Measurements from ENCODE around the gene GPN2. TPM values are rescaled to one million over a fixed set of nuclear protein-coding genes. Genes with fewer than 3 reads are reported as not detected.

GPN2 gene
- total RNA-seq, 1 experiment from 2014 or later: 30.6 TPM

DNA sequence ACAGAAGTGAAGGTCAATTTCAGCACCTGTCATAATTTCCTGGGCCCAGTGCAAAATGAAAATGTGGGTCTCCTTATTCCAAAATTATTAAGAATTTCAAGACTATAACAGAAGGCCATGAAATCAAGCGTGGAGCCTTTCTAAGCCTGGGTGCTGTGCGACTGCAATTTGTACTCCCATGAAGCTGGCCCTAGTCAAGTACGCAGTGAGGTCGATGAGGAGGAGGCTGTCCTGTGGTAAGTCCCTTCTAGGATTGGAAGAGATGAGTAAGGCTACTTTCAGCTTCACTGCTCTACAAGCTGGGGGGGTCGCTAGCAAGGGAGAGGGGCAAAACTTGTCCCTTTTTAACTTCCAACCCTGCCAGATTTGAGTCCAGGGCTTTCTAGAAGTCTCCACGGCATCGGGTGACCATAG, 31.1 kb upstream of the GPN2 start:
- Histone ChIP-seq H3K79me2 (ENCODE audit: low read depth) (peaks cover 33% of the 10 kb centered on the region), H3K9me3 (ENCODE audit: insufficient read depth, low read depth) (no peaks in the 10 kb centered on the region), H3K4me1 (replicated peaks; ENCODE audit: insufficient read depth) (peaks cover 12% of the 10 kb centered on the region), H3K27me3 (ENCODE audit: insufficient read depth, low read depth) (no peaks in the 10 kb centered on the region), H3K27ac (no peak overlapping the region), H3K9me2 (ENCODE audit: insufficient read depth) (no peaks in the 10 kb centered on the region), H2AFZ (peak overlapping the region; percentile 77; the same call in 1 of the 2 replicates), H3K4me2 (peak overlapping the region; percentile 82), H3K36me3 (ENCODE audit: low read depth) (peaks cover 14% of the 10 kb centered on the region; the same call in 1 of the 2 replicates), H4K20me1 (ENCODE audit: insufficient read depth) (peaks cover 18% of the 10 kb centered on the region), H3K4me3 (peak overlapping the region; percentile 73), H3F3A (ENCODE audit: insufficient read depth, low read depth) (no peaks in the 10 kb centered on the region)
- ChIA-PET CTCF (no interaction called here), POLR2A (ENCODE audit: unreplicated experiment) (interaction anchor here (0.6 to 0.7 kb wide), 3 partner anchors 18 to 688 kb away, joined by 4 to 6 read pairs (median 5); no protein-coding TSS in a partner anchor)
- DNase-seq: no peak
- BruUV-seq (replicated peaks): TSS peak; percentile 23
- intact Hi-C loops (cut with micrococcal nuclease; ENCODE audit: unreplicated experiment): loop anchor here (2.0 kb wide), 2 partner anchors 20 to 30 kb away; partner anchors contain the start of genes GPATCH3 and GPN2
- TF ChIP-seq, protein P1, sequence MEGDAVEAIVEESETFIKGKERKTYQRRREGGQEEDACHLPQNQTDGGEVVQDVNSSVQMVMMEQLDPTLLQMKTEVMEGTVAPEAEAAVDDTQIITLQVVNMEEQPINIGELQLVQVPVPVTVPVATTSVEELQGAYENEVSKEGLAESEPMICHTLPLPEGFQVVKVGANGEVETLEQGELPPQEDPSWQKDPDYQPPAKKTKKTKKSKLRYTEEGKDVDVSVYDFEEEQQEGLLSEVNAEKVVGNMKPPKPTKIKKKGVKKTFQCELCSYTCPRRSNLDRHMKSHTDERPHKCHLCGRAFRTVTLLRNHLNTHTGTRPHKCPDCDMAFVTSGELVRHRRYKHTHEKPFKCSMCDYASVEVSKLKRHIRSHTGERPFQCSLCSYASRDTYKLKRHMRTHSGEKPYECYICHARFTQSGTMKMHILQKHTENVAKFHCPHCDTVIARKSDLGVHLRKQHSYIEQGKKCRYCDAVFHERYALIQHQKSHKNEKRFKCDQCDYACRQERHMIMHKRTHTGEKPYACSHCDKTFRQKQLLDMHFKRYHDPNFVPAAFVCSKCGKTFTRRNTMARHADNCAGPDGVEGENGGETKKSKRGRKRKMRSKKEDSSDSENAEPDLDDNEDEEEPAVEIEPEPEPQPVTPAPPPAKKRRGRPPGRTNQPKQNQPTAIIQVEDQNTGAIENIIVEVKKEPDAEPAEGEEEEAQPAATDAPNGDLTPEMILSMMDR (conservative IDR thresholded peaks at IDR 0.05): no peak
- no peak for TF ChIP-seq EZH2 (IDR thresholded peaks at IDR 0.05; ENCODE audit: low read depth)

DNA sequence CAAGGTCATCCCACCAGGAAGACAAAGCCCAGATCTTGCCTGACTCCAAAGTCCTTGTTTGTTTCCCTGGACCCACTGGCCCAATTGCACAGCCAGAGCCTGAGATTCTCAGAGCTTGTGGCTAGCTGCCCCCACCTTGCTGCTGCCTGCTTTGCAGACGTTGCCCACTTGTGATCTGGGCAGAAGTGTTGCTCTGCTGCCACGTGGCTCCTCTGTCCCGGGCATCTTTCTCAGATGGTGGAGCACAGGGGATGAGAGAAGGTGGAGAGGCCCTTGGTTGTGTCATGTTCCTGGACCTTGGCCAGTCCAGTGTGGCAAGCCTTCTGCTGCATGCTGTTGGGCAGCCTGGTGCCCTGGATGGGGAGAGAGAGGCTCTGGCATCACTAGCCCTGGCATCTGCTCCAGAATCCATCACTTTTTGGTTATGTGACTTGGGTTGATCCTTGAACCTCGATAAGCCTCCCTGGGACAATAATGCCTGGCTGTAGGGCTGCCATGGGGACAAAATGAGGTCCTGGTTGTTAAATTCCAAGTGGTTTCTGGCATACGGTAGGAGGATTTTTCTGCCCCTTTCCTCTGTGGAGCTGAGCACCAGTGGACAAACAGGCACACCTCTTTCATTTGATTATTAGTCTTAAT, 25.2 kb upstream of the GPN2 start:
- CTCF ChIA-PET: no interaction called here
- intact Hi-C loops (cut with micrococcal nuclease; ENCODE audit: unreplicated experiment): no loop called here
- Histone ChIP-seq H3K27me3 (ENCODE audit: insufficient read depth, low read depth) (no peaks in the 10 kb centered on the region), H3K9me2 (ENCODE audit: insufficient read depth) (no peaks in the 10 kb centered on the region), H2AFZ (no peak overlapping the region), H3K79me2 (ENCODE audit: low read depth) (no peaks in the 10 kb centered on the region), H4K20me1 (ENCODE audit: insufficient read depth) (no peaks in the 10 kb centered on the region), H3K4me2 (no peak overlapping the region), H3K9me3 (ENCODE audit: insufficient read depth, low read depth) (no peaks in the 10 kb centered on the region), H3K4me3 (no peak overlapping the region), H3F3A (ENCODE audit: insufficient read depth, low read depth) (peaks cover 26% of the 10 kb centered on the region; the same call in 1 of the 2 replicates), H3K27ac (no peak overlapping the region), H3K4me1 (replicated peaks; ENCODE audit: insufficient read depth) (peaks cover 11% of the 10 kb centered on the region), H3K36me3 (ENCODE audit: low read depth) (no peaks in the 10 kb centered on the region)
- BruUV-seq (replicated peaks): no TSS peak
- DNase-seq: no peak
- TF ChIP-seq EZH2 (IDR thresholded peaks at IDR 0.05; ENCODE audit: low read depth): no peak
- TF ChIP-seq, protein P1 (conservative IDR thresholded peaks at IDR 0.05): no peak
- POLR2A ChIA-PET (ENCODE audit: unreplicated experiment): no interaction called here

DNA sequence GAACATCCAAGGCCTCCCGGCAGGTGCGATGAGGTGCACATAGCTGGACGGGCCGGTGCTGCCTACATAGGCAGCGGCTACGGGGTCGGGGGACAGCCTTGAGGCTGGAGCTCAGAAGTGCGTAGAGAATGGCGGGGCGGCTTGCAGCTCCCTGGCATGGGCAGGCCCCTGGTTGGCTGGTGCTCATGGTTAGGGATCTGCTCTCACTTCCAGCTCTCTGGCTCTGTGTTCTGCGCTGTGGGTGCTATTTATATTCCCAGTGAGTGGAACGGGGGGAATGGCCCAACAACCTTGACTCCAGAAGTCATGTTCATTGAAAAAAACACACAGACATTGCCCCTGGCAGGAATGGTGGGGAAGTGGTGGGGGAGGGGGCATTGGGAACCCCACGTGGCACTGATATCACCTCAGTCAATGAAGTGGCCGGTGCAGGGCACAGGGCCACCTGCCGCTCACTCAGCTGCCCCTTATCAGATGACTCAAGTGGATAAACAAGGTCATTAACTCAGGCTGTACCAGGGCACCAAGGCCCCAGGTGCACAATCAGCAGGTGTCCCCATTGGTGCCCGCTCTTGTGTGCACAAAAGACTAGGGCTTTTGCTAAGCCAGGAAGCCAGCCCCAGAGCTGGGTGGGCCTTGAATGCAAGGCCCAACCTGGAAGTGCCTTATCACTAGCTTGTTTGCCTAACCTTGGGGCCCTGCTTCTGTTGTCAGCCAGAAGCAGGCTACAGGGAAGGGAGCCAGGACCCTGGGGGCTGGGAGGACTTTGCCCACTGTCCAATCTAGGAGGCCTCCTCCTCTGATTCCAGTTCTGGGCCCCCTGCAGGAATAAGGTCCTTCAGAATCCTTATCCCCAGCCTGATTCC, 23.9 kb upstream of the GPN2 start, which contains the start of gene NR0B2:
Gene NR0B2, minus strand, starts transcription at position 222 of the 866 bp plus-strand sequence. Its CDS starts 35 bp downstream, at position 187.
- TF ChIP-seq EZH2 (IDR thresholded peaks at IDR 0.05; ENCODE audit: low read depth): no peak
- TF ChIP-seq, protein P1 (conservative IDR thresholded peaks at IDR 0.05): no peak
- Histone ChIP-seq H3F3A (ENCODE audit: insufficient read depth, low read depth) (peaks cover 26% of the 10 kb centered on the region; the same call in 1 of the 2 replicates), H2AFZ (no peak within 1 kb of the TSS), H3K27ac (peak within 1 kb of the TSS; percentile 44; the same call in 1 of the 2 replicates), H3K79me2 (ENCODE audit: low read depth) (no peaks in the 10 kb centered on the region), H3K4me1 (replicated peaks; ENCODE audit: insufficient read depth) (peaks cover 11% of the 10 kb centered on the region), H3K27me3 (ENCODE audit: insufficient read depth, low read depth) (no peaks in the 10 kb centered on the region), H3K4me2 (peak within 1 kb of the TSS; percentile 19), H3K9me2 (ENCODE audit: insufficient read depth) (no peaks in the 10 kb centered on the region), H3K4me3 (no peak within 1 kb of the TSS), H3K36me3 (ENCODE audit: low read depth) (no peaks in the 10 kb centered on the region), H4K20me1 (ENCODE audit: insufficient read depth) (no peaks in the 10 kb centered on the region), H3K9me3 (ENCODE audit: insufficient read depth, low read depth) (no peaks in the 10 kb centered on the region)
- CTCF ChIA-PET: interaction anchor here (0.6 kb wide), 1 partner anchor 405 kb away, joined by 6 read pairs; no protein-coding TSS in a partner anchor
- no TSS peak for BruUV-seq (replicated peaks)
- intact Hi-C loops (cut with micrococcal nuclease; ENCODE audit: unreplicated experiment): no loop called here
- POLR2A ChIA-PET (ENCODE audit: unreplicated experiment): interaction anchor here (0.7 kb wide), 1 partner anchor 315 kb away, joined by 10 read pairs; no protein-coding TSS in a partner anchor
- peak; percentile 37 to 84 for DNase-seq

All from PC-9 (cell line).